WI38 (cell line): Measurements from ENCODE around the gene DPYSL3.

Experiments used
- H3K4me3 ChIP-seq: 2 replicates; pipeline ENCODE4 v1.5.1; 2011; ENCODE audit warnings: low read depth, mild to moderate bottlenecking, control low read depth, low read length
- CTCF ChIP-seq: IDR thresholded peaks from 2 replicates; pipeline ENCODE4 v1.5.1; 2012; ENCODE audit warnings: low read depth, mild to moderate bottlenecking, control low read depth, low read length

Gene DPYSL3

DNA sequence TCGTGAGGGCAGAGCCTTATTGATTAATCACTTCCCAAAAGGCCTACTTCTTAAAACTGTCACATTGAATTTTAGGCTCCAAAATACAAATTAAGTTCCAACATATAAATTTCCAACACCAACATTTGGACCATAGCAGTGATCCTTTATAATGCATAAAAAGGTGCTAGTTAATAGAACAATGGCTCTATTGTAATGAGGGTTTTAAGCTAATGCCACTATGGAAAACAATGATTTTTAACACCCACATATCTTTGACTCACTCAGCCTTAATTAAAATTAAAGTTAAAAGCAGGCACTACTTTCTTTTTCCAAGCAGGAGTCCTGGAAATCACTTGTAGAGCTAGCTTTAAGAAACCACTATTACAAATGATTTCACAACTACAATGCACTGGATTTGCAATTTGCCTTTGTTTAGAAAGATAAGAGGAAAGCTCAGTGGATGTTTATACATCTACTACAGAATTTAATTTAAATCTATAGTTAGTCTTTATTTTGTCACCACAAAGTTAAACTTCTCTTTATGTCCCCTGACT is 41.8 kb downstream of the DPYSL3 start:
- no peak for TF ChIP-seq CTCF
- H3K4me3 ChIP-seq: no peak overlapping the region

DNA sequence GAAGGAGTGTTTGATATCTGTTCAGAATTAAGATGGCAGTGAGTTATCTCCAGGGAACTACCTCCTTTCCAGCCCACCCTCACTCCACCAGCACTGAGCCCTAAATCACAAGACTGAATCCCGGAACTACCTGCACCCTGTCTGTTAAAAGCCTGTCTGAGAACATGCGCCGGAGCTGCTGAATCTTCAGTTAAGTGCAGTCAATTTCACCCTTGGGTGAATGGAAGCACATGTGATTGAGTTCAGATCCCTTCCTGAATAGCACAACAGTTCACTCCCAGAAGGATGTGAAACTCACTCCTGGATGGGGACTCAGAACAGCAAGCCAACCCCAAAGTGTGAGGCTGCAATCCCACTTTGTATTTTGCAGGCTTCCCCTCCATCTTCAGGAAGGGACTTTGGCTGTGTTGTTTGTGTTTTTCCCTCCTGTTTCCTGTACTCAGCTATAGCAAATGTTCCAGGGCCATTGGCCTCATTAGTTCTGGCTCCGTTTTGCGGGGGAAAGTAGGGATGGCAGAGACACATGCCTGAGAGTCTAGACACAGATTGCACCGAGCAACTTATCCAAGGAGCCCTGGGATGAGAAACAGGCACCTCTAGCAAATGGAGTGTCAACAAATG is 43.4 kb downstream of the DPYSL3 start:
- H3K4me3 ChIP-seq: no peak overlapping the region
- no peak for TF ChIP-seq CTCF

DNA sequence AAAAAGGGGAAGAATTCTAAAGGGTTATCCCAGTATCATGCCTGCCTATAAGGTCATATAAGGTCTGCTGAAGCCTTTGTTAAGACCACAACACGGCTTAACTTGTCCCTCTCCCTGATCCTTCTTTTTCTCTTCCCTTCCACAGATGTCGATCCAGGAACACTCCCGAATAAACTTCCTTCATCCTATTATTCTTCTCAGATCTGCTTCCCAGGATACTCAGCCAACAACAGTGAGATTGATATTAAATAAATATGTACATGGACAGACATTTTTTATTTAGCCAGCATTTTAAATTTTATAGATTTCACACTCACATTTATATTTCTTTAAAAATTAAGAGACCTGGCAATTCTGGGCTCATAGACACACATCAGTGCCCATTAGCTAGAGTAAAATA is 44.1 kb downstream of the DPYSL3 start:
- no peak for TF ChIP-seq CTCF

GRCh38 chr5:147464211-147464610 is 45.7 kb downstream of the DPYSL3 start:
- no peak overlapping the region for H3K4me3 ChIP-seq
- 0 out of 2 replicates have a peak, but pooled peaks have one; percentile 23 for TF ChIP-seq CTCF

More for the DNA sequence above, 44.1 kb downstream of the DPYSL3 start:
- no peak overlapping the region for H3K4me3 ChIP-seq

DNA sequence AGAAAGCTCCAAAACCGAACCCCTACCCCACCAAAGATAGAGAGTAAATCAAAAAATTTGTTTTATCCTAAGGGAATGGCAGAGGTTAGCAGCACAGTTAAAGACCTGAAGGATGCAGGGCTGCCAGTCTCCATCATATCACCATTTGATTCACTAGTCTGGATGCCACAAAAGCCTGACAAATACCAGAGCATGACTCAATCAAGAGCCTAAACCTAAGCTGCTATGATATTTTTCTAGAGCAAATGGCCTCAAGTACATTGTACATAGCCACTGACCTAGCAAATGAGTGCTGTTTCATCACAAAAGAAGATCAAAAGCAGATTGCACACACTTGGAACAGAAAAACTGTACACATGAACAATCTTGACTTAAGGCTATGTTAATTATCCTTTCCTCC is 48.0 kb downstream of the DPYSL3 start:
- H3K4me3 ChIP-seq: no peak overlapping the region
- no peak for TF ChIP-seq CTCF

- H3K4me3 ChIP-seq: no peak overlapping the region
Measured at GRCh38 chr5:147460380-147460779, 49.5 kb downstream of the DPYSL3 start.

More at GRCh38 chr5:147460380-147460779, 49.5 kb downstream of the DPYSL3 start:
- TF ChIP-seq CTCF: no peak
